Measurements from ENCODE around the gene DERL3. TPM values are rescaled to one million over a fixed set of nuclear protein-coding genes. Genes with fewer than 3 reads are reported as not detected.

DERL3 gene
- total RNA-seq, 1 experiment from 2014 or later: 9.8 TPM

DNA sequence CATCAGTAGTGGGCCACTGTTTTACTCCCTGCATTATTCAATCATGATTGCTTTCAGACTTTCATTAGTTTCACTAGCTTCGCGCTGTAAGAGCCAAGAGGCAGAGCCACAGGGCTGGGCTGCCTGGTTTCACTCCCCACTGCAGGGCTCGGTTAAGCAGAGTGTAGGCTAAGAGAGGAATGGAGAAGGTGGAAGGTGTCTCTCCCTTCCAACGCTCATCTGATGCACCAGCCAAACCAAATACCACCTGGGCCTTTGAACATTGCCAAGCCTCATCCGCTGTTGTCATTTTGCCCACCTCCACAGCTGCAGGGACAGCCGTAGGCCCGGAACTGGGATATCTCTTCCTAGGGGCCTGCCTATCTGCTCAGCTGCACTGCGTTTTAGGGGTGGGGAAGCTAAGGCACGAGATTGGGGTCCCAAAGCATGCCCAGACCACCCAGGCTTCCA is 52.5 kb downstream of the DERL3 start:
- Histone ChIP-seq H4K8ac (replicated peaks; ENCODE audit: insufficient read length, low read depth, low read length) (no peak overlapping the region), H3K18ac (ENCODE audit: insufficient read length, low read depth, low read length) (peak overlapping the region; percentile 56), H2BK15ac (ENCODE audit: low read depth, low read length) (no peak overlapping the region), H3K27me3 (ENCODE audit: insufficient read depth, low read length) (no peaks in the 10 kb centered on the region), H3K23ac (ENCODE audit: insufficient read length, low read depth, low read length) (no peak overlapping the region), H2AFZ (ENCODE audit: low read length) (peak overlapping the region; percentile 7), H3K79me2 (ENCODE audit: insufficient read depth, low read length) (peaks cover 16% of the 10 kb centered on the region; the same call in 1 of the 2 replicates), H4K20me1 (ENCODE audit: control insufficient read depth, insufficient read depth, insufficient read length) (no peaks in the 10 kb centered on the region), H2BK12ac (ENCODE audit: insufficient read length, low read depth, low read length) (peak overlapping the region; percentile 9), H3K4me1 (ENCODE audit: insufficient read depth, low read length) (peaks cover 2% of the 10 kb centered on the region; the same call in 1 of the 2 replicates), H3K23me2 (ENCODE audit: insufficient read length, low read depth, low read length, poor library complexity, severe bottlenecking) (peaks cover 2% of the 10 kb centered on the region), H3K79me1 (ENCODE audit: insufficient read depth, low read depth, low read length, poor library complexity, severe bottlenecking) (no peaks in the 10 kb centered on the region), H3K27ac (ENCODE audit: insufficient read length, low read depth, low read length) (no peak overlapping the region), H3K9me3 (ENCODE audit: control insufficient read depth, low read depth, low read length) (no peaks in the 10 kb centered on the region), H3T11ph (ENCODE audit: low read length) (no peak overlapping the region), H3K56ac (ENCODE audit: insufficient read length, low read depth, low read length) (no peak overlapping the region), H2BK120ac (ENCODE audit: low read depth, low read length, poor library complexity, severe bottlenecking) (no peak overlapping the region), H3K14ac (ENCODE audit: insufficient read depth, low read length) (peak overlapping the region; percentile 51; the same call in 1 of the 2 replicates), H4K5ac (ENCODE audit: insufficient read length, low read depth, low read length) (no peak overlapping the region), H2BK5ac (ENCODE audit: insufficient read length, low read length) (no peak overlapping the region), H2AK5ac (ENCODE audit: insufficient read length, low read length) (no peak overlapping the region), H3K9ac (ENCODE audit: extremely low read depth, insufficient read length, low read length) (peak overlapping the region; percentile 58), H3K4me2 (ENCODE audit: insufficient read depth, insufficient read length, low read length) (peak overlapping the region; percentile 70), H4K91ac (ENCODE audit: insufficient read length, low read depth, low read length) (no peak overlapping the region), H3K4ac (ENCODE audit: low read depth, low read length) (no peak overlapping the region), H2BK20ac (ENCODE audit: low read depth, low read length, poor library complexity, severe bottlenecking) (no peak overlapping the region)
- Mint-ChIP-seq H3K4me1 (peaks cover 24 to 33% of the 10 kb centered on the region in 2 experiments), H3K36me3 (ENCODE audit: insufficient read depth in 1 of 3, low read depth in 3 of 3) (peaks cover 0 to 6% (median 5%) of the 10 kb centered on the region in 3 experiments; a peak in 5 of 7 replicates), H3K27ac (peak overlapping the region; percentile 81 to 96 (median 96); a peak in 6 of 7 replicates), H3K27me3 (ENCODE audit: low read depth) (no peaks in the 10 kb centered on the region), H3K4me3 (peak overlapping the region; percentile 88 to 95), H3K9me3 (no peaks in the 10 kb centered on the region)
- WGBS (ENCODE audit: extremely low coverage, insufficient read length, low lambda C conversion rate): no CpG with 5 or more reads among the region's 9 CpGs
- DNase-seq: no peak
- TF ChIP-seq, protein P1, sequence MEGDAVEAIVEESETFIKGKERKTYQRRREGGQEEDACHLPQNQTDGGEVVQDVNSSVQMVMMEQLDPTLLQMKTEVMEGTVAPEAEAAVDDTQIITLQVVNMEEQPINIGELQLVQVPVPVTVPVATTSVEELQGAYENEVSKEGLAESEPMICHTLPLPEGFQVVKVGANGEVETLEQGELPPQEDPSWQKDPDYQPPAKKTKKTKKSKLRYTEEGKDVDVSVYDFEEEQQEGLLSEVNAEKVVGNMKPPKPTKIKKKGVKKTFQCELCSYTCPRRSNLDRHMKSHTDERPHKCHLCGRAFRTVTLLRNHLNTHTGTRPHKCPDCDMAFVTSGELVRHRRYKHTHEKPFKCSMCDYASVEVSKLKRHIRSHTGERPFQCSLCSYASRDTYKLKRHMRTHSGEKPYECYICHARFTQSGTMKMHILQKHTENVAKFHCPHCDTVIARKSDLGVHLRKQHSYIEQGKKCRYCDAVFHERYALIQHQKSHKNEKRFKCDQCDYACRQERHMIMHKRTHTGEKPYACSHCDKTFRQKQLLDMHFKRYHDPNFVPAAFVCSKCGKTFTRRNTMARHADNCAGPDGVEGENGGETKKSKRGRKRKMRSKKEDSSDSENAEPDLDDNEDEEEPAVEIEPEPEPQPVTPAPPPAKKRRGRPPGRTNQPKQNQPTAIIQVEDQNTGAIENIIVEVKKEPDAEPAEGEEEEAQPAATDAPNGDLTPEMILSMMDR (conservative IDR thresholded peaks at IDR 0.05): no peak

Other genes starting within 250 kb of the DERL3 start
- gene DRICH1, start 206.7 kb downstream of the DERL3 start, total RNA-seq (2021): not detected in 2 replicates
- gene RGL4, start 148.0 kb downstream of the DERL3 start, total RNA-seq (2021): not detected in 2 replicates
- 3.2 and 3.5 TPM in 2 replicates for gene ZNF70, start 87.9 kb downstream of the DERL3 start, total RNA-seq (2021)
- gene VPREB3, start 84.6 kb downstream of the DERL3 start, total RNA-seq (2021): 0.50 TPM in 2 replicates
- gene C22orf15, start 76.0 kb downstream of the DERL3 start, total RNA-seq (2021): 0.81 and 1.8 TPM in 2 replicates
- gene CHCHD10, start 71.0 kb downstream of the DERL3 start, total RNA-seq (2021): 47.5 and 53.7 TPM in 2 replicates
- gene MMP11, start 66.2 kb downstream of the DERL3 start, total RNA-seq (2021): 4.9 and 5.3 TPM in 2 replicates
- 132 and 136 TPM in 2 replicates for gene SMARCB1, start 52.0 kb downstream of the DERL3 start, total RNA-seq (2021)
- gene SLC2A11, start 18.9 kb upstream of the DERL3 start, total RNA-seq (2021): 12.1 and 15.0 TPM in 2 replicates
- gene MIF, start 55.4 kb upstream of the DERL3 start, total RNA-seq (2021): 1,068 and 1,091 TPM in 2 replicates
- gene GSTT2B, start 122.2 kb upstream of the DERL3 start, total RNA-seq (2021): 4.5 and 4.7 TPM in 2 replicates
- not detected in 2 replicates for gene DDTL, start 127.9 kb upstream of the DERL3 start, total RNA-seq (2021)
- 177 and 185 TPM in 2 replicates for gene DDT, start 135.4 kb upstream of the DERL3 start, total RNA-seq (2021)
- gene GSTT2, start 141.1 kb upstream of the DERL3 start, total RNA-seq (2021): 0.22 and 0.24 TPM in 2 replicates
- not detected in 2 replicates for gene GSTT4, start 166.4 kb upstream of the DERL3 start, total RNA-seq (2021)
- 68.0 and 73.7 TPM in 2 replicates for gene CABIN1, start 172.3 kb upstream of the DERL3 start, total RNA-seq (2021)